Renal cortical epithelial cell (primary cell): ENCODE data around the gene DNAL4. TPM values are rescaled to one million over a fixed set of nuclear protein-coding genes. Genes with fewer than 3 reads are reported as not detected.

Experiments used
- total RNA-seq: library from RNA; depleted of rRNA; stranded (reverse); fragments of >200 nt; gene quantifications from 2 replicates; pipeline ENCODE4 v1.2.3, GENCODE V29; 2014

The DNAL4 gene
- total RNA-seq, 1 donor from 2014 or later = 33.5 TPM

Other genes with a start within 250 kb of the DNAL4 start
- gene DMC1, start 224.0 kb downstream of the DNAL4 start, total RNA-seq = 2.0 and 3.6 TPM in 2 replicates
- 5.4 and 8.9 TPM in 2 replicates for gene FAM227A, start 137.8 kb downstream of the DNAL4 start, total RNA-seq
- gene CBY1, start 137.5 kb downstream of the DNAL4 start, total RNA-seq = 20.0 and 25.0 TPM in 2 replicates
- gene TOMM22, start 112.2 kb downstream of the DNAL4 start, total RNA-seq = 34.1 and 109 TPM in 2 replicates
- 60.1 and 91.9 TPM in 2 replicates for gene JOSD1, start 93.2 kb downstream of the DNAL4 start, total RNA-seq
- gene GTPBP1, start 88.2 kb downstream of the DNAL4 start, total RNA-seq = 16.8 and 54.8 TPM in 2 replicates
- gene SUN2, start 38.1 kb downstream of the DNAL4 start, total RNA-seq = 101 and 117 TPM in 2 replicates
- 0.87 and 24.7 TPM in 2 replicates for gene NPTXR, start 49.9 kb upstream of the DNAL4 start, total RNA-seq
- gene CBX6, start 78.1 kb upstream of the DNAL4 start, total RNA-seq = 28.3 and 62.7 TPM in 2 replicates
- 2.1 TPM in 1 of 2 replicates, not detected in the other for gene APOBEC3A, start 163.5 kb upstream of the DNAL4 start, total RNA-seq
- gene APOBEC3B, start 188.2 kb upstream of the DNAL4 start, total RNA-seq = 0.15 and 4.0 TPM in 2 replicates
- gene APOBEC3C, start 220.1 kb upstream of the DNAL4 start, total RNA-seq = 8.0 TPM in 2 replicates
- gene APOBEC3D, start 227.0 kb upstream of the DNAL4 start, total RNA-seq = 0.17 and 0.55 TPM in 2 replicates
- gene APOBEC3F, start 246.7 kb upstream of the DNAL4 start, total RNA-seq = 4.2 and 4.7 TPM in 2 replicates